HK-2 (cell line): ENCODE results near the gene CDH13.

ENCODE experiments used
- DNase-seq: peaks from one replicate; pipeline ENCODE4 v3.0.0-alpha.2; 2018; ENCODE audit not compliant: unreplicated experiment

Gene CDH13

GRCh38 chr16:82738699-82739098 is 111.9 kb downstream of the CDH13 start:
- DNase-seq = no peak

GRCh38 chr16:82741073-82741615 is 114.4 kb downstream of the CDH13 start:
- DNase-seq = no peak

GRCh38 chr16:82744958-82745357 is 118.2 kb downstream of the CDH13 start:
- no peak for DNase-seq

- DNase-seq = no peak
Measured at GRCh38 chr16:82748026-82748425, 121.3 kb downstream of the CDH13 start.

- no peak for DNase-seq
Measured at GRCh38 chr16:82750068-82750467, 123.3 kb downstream of the CDH13 start.

- DNase-seq = no peak
Measured at GRCh38 chr16:82751020-82751419, 124.3 kb downstream of the CDH13 start.

GRCh38 chr16:82752172-82752571 is 125.4 kb downstream of the CDH13 start:
- no peak for DNase-seq

- no peak for DNase-seq
Measured at GRCh38 chr16:82753821-82754220, 127.1 kb downstream of the CDH13 start.

GRCh38 chr16:82754716-82755513 is 128.1 kb downstream of the CDH13 start:
- DNase-seq = no peak

- no peak for DNase-seq
Measured at GRCh38 chr16:82755570-82756282, 129.0 kb downstream of the CDH13 start.

GRCh38 chr16:82756283-82756599 is 129.5 kb downstream of the CDH13 start:
- DNase-seq = no peak

- DNase-seq = no peak
Measured at GRCh38 chr16:82758406-82758805, 131.6 kb downstream of the CDH13 start.

- DNase-seq = no peak
Measured at GRCh38 chr16:82758904-82759303, 132.1 kb downstream of the CDH13 start.

- no peak for DNase-seq
Measured at GRCh38 chr16:82761236-82761635, 134.5 kb downstream of the CDH13 start.

- no peak for DNase-seq
Measured at GRCh38 chr16:82761858-82762257, 135.1 kb downstream of the CDH13 start.

GRCh38 chr16:82763371-82763770 is 136.6 kb downstream of the CDH13 start:
- no peak for DNase-seq

- no peak for DNase-seq
Measured at GRCh38 chr16:82767198-82767597, 140.4 kb downstream of the CDH13 start.

- no peak for DNase-seq
Measured at GRCh38 chr16:82767808-82768207, 141.0 kb downstream of the CDH13 start.

- DNase-seq = no peak
Measured at GRCh38 chr16:82769845-82770244, 143.1 kb downstream of the CDH13 start.

- no peak for DNase-seq
Measured at GRCh38 chr16:82772215-82772614, 145.4 kb downstream of the CDH13 start.

GRCh38 chr16:82773018-82773417 is 146.2 kb downstream of the CDH13 start:
- DNase-seq = no peak

GRCh38 chr16:82776470-82777146 is 149.8 kb downstream of the CDH13 start:
- no peak for DNase-seq
